Measurements from ENCODE around the gene AFAP1. TPM values are rescaled to one million over a fixed set of nuclear protein-coding genes. Genes with fewer than 3 reads are reported as not detected.

Gene AFAP1
- total RNA-seq, 1 experiment from 2014 or later = 22.5 TPM

GRCh38 chr4:7985891-7986441 is 46.3 kb upstream of the AFAP1 start:
- H3K27me3 Mint-ChIP-seq (ENCODE audit: insufficient read depth, unreplicated experiment) = peaks cover 12% of the 10 kb centered on the region
- H3K4me1 Mint-ChIP-seq (ENCODE audit: insufficient read depth, unreplicated experiment) = peaks cover 6% of the 10 kb centered on the region
- intact Hi-C loops (cut with micrococcal nuclease) = loop anchor here (2.0 to 5.0 kb wide), 2 partner anchors 57 to 264 kb away; no protein-coding TSS in a partner anchor
- POLR2A ChIA-PET = interaction anchor here (0.6 to 2.9 kb wide), 2 partner anchors 62 to 181 kb away, joined by 4 to 14 read pairs; no protein-coding TSS in a partner anchor
- H3K27ac Mint-ChIP-seq (ENCODE audit: low read depth, unreplicated experiment) = no peak overlapping the region
- TF ChIP-seq CTCF (IDR thresholded peaks at IDR 0.05; ENCODE audit: unreplicated experiment) = no peak
- no peak for DNase-seq (ENCODE audit: unreplicated experiment)
- no TSS peak for BruUV-seq (replicated peaks)
- no peak overlapping the region for H3K4me3 Mint-ChIP-seq (ENCODE audit: unreplicated experiment)
- CTCF ChIA-PET = interaction anchor here (0.6 to 8.5 kb wide), 12 partner anchors 8 to 1305 kb away, joined by 3 to 183 read pairs (median 4); no protein-coding TSS in a partner anchor
- no peaks in the 10 kb centered on the region for H3K9me3 Mint-ChIP-seq (ENCODE audit: unreplicated experiment)
- H3K36me3 Mint-ChIP-seq (ENCODE audit: insufficient read depth, unreplicated experiment) = no peaks in the 10 kb centered on the region

GRCh38 chr4:7985072-7985471 is 45.4 kb upstream of the AFAP1 start:
- H3K27ac Mint-ChIP-seq (ENCODE audit: low read depth, unreplicated experiment) = no peak overlapping the region
- TF ChIP-seq CTCF (IDR thresholded peaks at IDR 0.05; ENCODE audit: unreplicated experiment) = no peak
- intact Hi-C loops (cut with micrococcal nuclease) = loop anchor here (5.0 kb wide), 1 partner anchor 263 kb away; no protein-coding TSS in a partner anchor
- CTCF ChIA-PET = interaction anchor here (0.6 to 8.5 kb wide), 5 partner anchors 40 to 787 kb away, joined by 3 to 183 read pairs (median 5); no protein-coding TSS in a partner anchor
- no peaks in the 10 kb centered on the region for H3K9me3 Mint-ChIP-seq (ENCODE audit: unreplicated experiment)
- no peak for DNase-seq (ENCODE audit: unreplicated experiment)
- POLR2A ChIA-PET = no interaction called here
- BruUV-seq (replicated peaks) = no TSS peak
- peaks cover 12% of the 10 kb centered on the region for H3K27me3 Mint-ChIP-seq (ENCODE audit: insufficient read depth, unreplicated experiment)
- no peak overlapping the region for H3K4me3 Mint-ChIP-seq (ENCODE audit: unreplicated experiment)
- peaks cover 6% of the 10 kb centered on the region for H3K4me1 Mint-ChIP-seq (ENCODE audit: insufficient read depth, unreplicated experiment)
- H3K36me3 Mint-ChIP-seq (ENCODE audit: insufficient read depth, unreplicated experiment) = no peaks in the 10 kb centered on the region

GRCh38 chr4:7984286-7984925 is 44.7 kb upstream of the AFAP1 start:
- Mint-ChIP-seq H3K27ac (ENCODE audit: low read depth, unreplicated experiment) (no peak overlapping the region), H3K4me3 (ENCODE audit: unreplicated experiment) (no peak overlapping the region), H3K4me1 (ENCODE audit: insufficient read depth, unreplicated experiment) (peaks cover 11% of the 10 kb centered on the region), H3K27me3 (ENCODE audit: insufficient read depth, unreplicated experiment) (peaks cover 12% of the 10 kb centered on the region), H3K9me3 (ENCODE audit: unreplicated experiment) (no peaks in the 10 kb centered on the region), H3K36me3 (ENCODE audit: insufficient read depth, unreplicated experiment) (no peaks in the 10 kb centered on the region)
- intact Hi-C loops (cut with micrococcal nuclease) = no loop called here
- DNase-seq (ENCODE audit: unreplicated experiment) = no peak
- CTCF ChIA-PET = interaction anchor here (0.6 to 8.5 kb wide), 2 partner anchors 39 to 180 kb away, joined by 5 to 183 read pairs; no protein-coding TSS in a partner anchor
- no TSS peak for BruUV-seq (replicated peaks)
- TF ChIP-seq CTCF (IDR thresholded peaks at IDR 0.05; ENCODE audit: unreplicated experiment) = no peak
- POLR2A ChIA-PET = no interaction called here

GRCh38 chr4:7983296-7983695 is 43.6 kb upstream of the AFAP1 start:
- no peak for TF ChIP-seq CTCF (IDR thresholded peaks at IDR 0.05; ENCODE audit: unreplicated experiment)
- Mint-ChIP-seq H3K4me3 (ENCODE audit: unreplicated experiment) (no peak overlapping the region), H3K36me3 (ENCODE audit: insufficient read depth, unreplicated experiment) (no peaks in the 10 kb centered on the region), H3K27ac (ENCODE audit: low read depth, unreplicated experiment) (no peak overlapping the region), H3K9me3 (ENCODE audit: unreplicated experiment) (no peaks in the 10 kb centered on the region), H3K27me3 (ENCODE audit: insufficient read depth, unreplicated experiment) (peaks cover 12% of the 10 kb centered on the region), H3K4me1 (ENCODE audit: insufficient read depth, unreplicated experiment) (peaks cover 19% of the 10 kb centered on the region)
- ChIA-PET CTCF (interaction anchor here (8.5 kb wide), 1 partner anchor 179 kb away, joined by 183 read pairs; no protein-coding TSS in a partner anchor), POLR2A (interaction anchor here (0.6 kb wide), 1 partner anchor 27 kb away, joined by 3 read pairs; no protein-coding TSS in a partner anchor)
- intact Hi-C loops (cut with micrococcal nuclease) = no loop called here
- BruUV-seq (replicated peaks) = no TSS peak
- DNase-seq (ENCODE audit: unreplicated experiment) = no peak

Measured in MCF 10A (cell line).